GM12874 (cell line): ENCODE measurements around the gene CTPS2.

ENCODE experiments used
- TF ChIP-seq, protein P1 (sequence below): IDR thresholded peaks from 2 replicates; pipeline ENCODE4 v1.5.1; 2011; ENCODE audit warnings: low read depth, mild to moderate bottlenecking, control low read depth, low read length, moderate library complexity; ENCODE audit not compliant: insufficient read depth

Gene CTPS2, protein sequence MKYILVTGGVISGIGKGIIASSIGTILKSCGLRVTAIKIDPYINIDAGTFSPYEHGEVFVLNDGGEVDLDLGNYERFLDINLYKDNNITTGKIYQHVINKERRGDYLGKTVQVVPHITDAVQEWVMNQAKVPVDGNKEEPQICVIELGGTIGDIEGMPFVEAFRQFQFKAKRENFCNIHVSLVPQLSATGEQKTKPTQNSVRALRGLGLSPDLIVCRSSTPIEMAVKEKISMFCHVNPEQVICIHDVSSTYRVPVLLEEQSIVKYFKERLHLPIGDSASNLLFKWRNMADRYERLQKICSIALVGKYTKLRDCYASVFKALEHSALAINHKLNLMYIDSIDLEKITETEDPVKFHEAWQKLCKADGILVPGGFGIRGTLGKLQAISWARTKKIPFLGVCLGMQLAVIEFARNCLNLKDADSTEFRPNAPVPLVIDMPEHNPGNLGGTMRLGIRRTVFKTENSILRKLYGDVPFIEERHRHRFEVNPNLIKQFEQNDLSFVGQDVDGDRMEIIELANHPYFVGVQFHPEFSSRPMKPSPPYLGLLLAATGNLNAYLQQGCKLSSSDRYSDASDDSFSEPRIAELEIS

DNA sequence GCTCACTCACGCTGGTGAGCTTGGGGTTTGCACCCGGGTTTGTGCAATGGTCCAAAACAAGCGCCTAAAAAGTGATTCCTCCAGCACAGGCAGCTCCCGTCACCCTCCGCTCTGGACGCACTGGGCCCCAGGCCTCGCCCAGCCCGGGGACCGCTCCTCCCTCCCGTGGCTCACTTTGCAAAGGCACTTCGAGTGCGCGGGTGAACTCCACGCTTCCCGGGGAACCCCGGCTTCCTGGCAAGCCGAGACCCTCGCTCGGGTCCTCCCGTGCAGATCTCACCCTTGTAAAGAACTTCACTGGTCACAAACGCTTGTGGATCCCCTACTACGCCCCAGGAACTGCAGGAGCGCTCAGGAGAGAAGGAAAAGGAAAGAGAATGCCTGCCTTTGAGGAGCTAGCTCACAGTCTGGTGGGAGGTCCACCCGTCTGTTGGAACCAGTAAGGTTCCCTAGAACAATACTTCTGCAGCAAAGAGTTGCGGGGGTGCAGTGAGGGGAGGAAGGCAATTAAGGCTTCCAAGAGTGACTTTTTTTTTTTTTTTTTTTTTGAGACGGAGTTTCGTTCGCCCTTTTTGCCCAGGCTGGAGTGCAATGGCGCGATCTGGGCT lies at the start of gene CTPS2:
Gene CTPS2 (minus strand): TSS at position 122 of the 608 bp plus-strand sequence. CDS start 9,767 bp downstream, outside the sequence.
- TF ChIP-seq, protein P1, sequence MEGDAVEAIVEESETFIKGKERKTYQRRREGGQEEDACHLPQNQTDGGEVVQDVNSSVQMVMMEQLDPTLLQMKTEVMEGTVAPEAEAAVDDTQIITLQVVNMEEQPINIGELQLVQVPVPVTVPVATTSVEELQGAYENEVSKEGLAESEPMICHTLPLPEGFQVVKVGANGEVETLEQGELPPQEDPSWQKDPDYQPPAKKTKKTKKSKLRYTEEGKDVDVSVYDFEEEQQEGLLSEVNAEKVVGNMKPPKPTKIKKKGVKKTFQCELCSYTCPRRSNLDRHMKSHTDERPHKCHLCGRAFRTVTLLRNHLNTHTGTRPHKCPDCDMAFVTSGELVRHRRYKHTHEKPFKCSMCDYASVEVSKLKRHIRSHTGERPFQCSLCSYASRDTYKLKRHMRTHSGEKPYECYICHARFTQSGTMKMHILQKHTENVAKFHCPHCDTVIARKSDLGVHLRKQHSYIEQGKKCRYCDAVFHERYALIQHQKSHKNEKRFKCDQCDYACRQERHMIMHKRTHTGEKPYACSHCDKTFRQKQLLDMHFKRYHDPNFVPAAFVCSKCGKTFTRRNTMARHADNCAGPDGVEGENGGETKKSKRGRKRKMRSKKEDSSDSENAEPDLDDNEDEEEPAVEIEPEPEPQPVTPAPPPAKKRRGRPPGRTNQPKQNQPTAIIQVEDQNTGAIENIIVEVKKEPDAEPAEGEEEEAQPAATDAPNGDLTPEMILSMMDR: no peak

DNA sequence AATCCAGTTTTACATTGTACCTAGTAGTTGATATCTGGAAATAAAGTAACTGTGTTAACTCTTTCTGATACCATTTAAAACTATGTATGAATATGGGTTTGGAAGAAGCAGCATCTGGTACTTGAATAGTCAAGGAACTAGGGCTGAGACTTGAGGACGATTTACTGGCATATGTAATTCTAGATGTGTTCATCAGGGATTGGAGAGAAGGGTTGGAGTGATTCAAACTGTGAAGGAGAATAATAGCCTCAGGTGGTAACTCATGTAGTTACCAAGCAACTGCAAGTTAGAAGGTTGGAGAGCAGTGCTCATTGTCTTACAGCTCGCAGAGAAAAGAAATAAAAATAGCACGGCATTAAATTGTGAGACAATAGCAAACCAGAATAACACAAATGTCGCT lies 44.3 kb upstream of the CTPS2 start:
- TF ChIP-seq, protein P1: no peak

DNA sequence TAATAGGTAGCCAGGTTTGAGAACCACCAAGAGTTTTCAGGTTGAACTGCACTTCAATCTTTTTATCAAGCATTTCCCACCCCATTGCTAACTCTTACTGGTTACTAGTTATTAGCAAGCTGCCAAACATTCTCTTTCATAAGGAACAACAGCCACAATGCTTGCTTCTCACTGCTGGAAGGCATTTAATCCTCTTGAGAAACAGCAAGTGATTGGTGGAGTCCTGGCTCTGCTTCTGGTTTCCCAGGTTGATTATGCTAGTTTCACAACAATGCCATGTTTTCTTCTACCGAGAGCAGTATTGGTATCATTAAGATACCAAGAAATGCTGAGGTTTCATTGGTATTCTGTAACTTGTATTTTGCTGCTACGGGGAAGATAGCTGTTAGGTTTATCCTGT lies 41.5 kb upstream of the CTPS2 start:
- TF ChIP-seq, protein P1: no peak

DNA sequence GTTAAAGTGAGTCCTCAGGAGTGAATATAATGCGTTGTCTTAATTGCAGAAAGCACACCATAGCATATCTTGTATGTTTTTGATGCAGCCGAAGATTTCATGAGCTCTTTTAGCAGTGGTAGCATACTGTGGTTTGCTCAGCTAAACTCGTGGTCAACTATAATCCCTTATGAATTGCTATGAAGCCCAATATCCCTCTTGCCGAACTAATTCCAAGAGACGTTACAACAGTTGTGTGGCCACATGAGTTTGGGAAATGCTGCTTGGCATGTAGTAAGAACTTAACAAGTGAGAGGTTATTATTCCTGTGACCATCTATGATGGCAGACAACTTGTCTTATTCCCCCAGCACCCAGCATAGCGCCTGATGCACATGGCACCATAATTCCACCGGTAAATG lies 37.7 kb upstream of the CTPS2 start:
- TF ChIP-seq, protein P1: no peak

DNA sequence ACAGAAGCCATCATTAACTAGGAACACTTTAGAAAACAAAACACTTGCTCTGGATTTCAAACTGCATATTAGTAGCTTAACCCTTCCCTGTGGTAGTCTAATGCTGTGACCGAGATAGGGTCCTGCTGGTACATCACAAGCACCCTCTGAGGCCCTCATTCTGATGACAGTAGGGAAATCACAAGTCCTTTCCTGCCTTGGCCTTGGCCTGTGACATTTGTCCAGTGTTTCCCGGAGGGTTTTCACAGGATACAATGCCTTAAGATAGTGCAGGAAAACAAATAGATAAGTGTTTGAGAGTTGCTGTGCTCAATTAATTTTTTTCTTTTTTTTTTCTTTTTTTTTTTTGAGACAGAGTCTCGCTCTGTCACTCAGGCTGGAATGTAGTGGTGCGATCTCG lies 36.0 kb upstream of the CTPS2 start:
- TF ChIP-seq, protein P1: no peak

DNA sequence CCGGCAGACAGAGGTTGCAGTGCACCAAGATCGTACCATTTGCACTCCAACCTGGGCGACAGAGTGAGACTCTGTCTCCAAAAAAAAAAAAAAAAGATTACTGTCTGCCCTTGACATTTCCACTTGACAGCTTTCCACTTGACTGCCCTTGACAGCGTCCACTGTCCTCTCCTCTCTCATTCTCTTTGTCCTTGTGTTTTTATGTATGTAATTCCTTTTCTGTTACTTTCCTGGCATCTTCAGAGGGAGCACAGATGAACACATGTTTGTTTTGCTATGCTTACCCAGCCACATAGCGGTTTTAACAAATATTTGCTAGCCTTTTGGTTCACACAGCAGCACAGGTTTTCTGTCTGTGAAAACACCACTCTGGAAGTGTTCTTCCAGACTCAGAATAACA lies 33.2 kb upstream of the CTPS2 start:
- TF ChIP-seq, protein P1: no peak

DNA sequence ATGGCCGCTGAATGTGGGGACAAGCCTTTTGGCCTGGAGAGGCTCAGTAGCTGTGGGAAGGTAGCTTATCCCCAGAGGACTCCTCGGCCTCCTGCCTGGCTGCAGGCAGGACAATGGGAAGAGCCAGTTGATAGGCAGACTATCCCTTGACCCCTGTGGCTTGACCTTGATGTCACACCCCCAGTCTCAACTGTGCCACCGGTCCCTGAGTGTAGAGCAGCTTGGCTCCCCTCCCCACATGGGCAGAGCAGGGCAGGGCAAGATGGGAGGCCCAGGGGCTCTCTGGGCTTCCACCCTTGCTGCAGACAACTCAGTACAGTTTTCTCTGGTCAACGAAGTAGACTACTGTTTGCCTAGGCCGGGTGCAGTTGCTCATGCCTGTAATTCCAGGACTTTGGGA lies 32.6 kb upstream of the CTPS2 start:
- TF ChIP-seq, protein P1: no peak
